ENCODE data around the gene WWOX. TPM values are rescaled to one million over a fixed set of nuclear protein-coding genes. Genes with fewer than 3 reads are reported as not detected.
"Not testable (repeated sequence)": the region's sequence is repeated elsewhere in the genome, so short reads cannot be mapped to it uniquely, and the experiment has no call there.

The WWOX gene
- polyA plus RNA-seq, 1 donor from 2014 or later, result 25.6 TPM

- Histone ChIP-seq H3K27ac (ENCODE audit: low read length) (no peak overlapping the region), H3K9me3 (ENCODE audit: low read length) (no peaks in the 10 kb centered on the region), H3K9me2 (ENCODE audit: insufficient read depth, low read length) (no peaks in the 10 kb centered on the region), H3K4me3 (ENCODE audit: low read length) (no peak overlapping the region), H3K4me2 (ENCODE audit: low read length) (no peak overlapping the region), H3F3A (ENCODE audit: insufficient read depth, low read length, poor library complexity, severe bottlenecking) (no peaks in the 10 kb centered on the region), H2AFZ (ENCODE audit: low read depth, low read length) (no peak overlapping the region), H3K79me2 (replicated peaks; ENCODE audit: insufficient read depth, low read length) (no peaks in the 10 kb centered on the region), H3K36me3 (ENCODE audit: insufficient read depth, low read length) (no peaks in the 10 kb centered on the region), H3K9ac (ENCODE audit: low read length) (no peak overlapping the region), H4K20me1 (ENCODE audit: insufficient read depth) (no peaks in the 10 kb centered on the region), H3K27me3 (ENCODE audit: insufficient read depth, low read depth, low read length) (no peaks in the 10 kb centered on the region)
- TF ChIP-seq TAF1 (IDR thresholded peaks at IDR 0.05; ENCODE audit: low read depth), result no peak
- TF ChIP-seq RAD21 (conservative IDR thresholded peaks at IDR 0.05), result no peak
- no peak for TF ChIP-seq REST (IDR thresholded peaks at IDR 0.05; ENCODE audit: borderline replicate concordance)
- no peak for TF ChIP-seq POLR2AphosphoS5 (IDR thresholded peaks at IDR 0.05)
- no peak for TF ChIP-seq EP300 (conservative IDR thresholded peaks at IDR 0.05; ENCODE audit: poor library complexity, severe bottlenecking)
- no peak for TF ChIP-seq EZH2 (IDR thresholded peaks at IDR 0.05; ENCODE audit: borderline replicate concordance, insufficient read depth, low read length, poor library complexity, severe bottlenecking)
- TF ChIP-seq SMC3 (conservative IDR thresholded peaks at IDR 0.05; ENCODE audit: poor library complexity), result no peak
- no peak for TF ChIP-seq CTCF (IDR thresholded peaks at IDR 0.05; ENCODE audit: poor library complexity, severe bottlenecking)
- no peak for TF ChIP-seq MXI1 (conservative IDR thresholded peaks at IDR 0.05; ENCODE audit: poor library complexity, severe bottlenecking)
Observed at GRCh38 chr16:79257953-79258490, 1158.6 kb downstream of the WWOX start.

- H3F3A ChIP-seq (ENCODE audit: insufficient read depth, low read length, poor library complexity, severe bottlenecking); H3K27me3 ChIP-seq (ENCODE audit: insufficient read depth, low read depth, low read length); H3K9me2 ChIP-seq (ENCODE audit: insufficient read depth, low read length); H2AFZ ChIP-seq (ENCODE audit: low read depth, low read length); H3K4me3 ChIP-seq (ENCODE audit: low read length); H3K27ac ChIP-seq (ENCODE audit: low read length); H3K4me2 ChIP-seq (ENCODE audit: low read length); H4K20me1 ChIP-seq (ENCODE audit: insufficient read depth); H3K9ac ChIP-seq (ENCODE audit: low read length); H3K79me2 ChIP-seq (replicated peaks; ENCODE audit: insufficient read depth, low read length); H3K9me3 ChIP-seq (ENCODE audit: low read length); H3K36me3 ChIP-seq (ENCODE audit: insufficient read depth, low read length): not testable (repeated sequence)
Observed at GRCh38 chr16:79260890-79261289, 1161.4 kb downstream of the WWOX start.

- H3K4me2 ChIP-seq (ENCODE audit: low read length), result no peak overlapping the region
- no peak for TF ChIP-seq EP300 (conservative IDR thresholded peaks at IDR 0.05; ENCODE audit: poor library complexity, severe bottlenecking)
- no peak for TF ChIP-seq TAF1 (IDR thresholded peaks at IDR 0.05; ENCODE audit: low read depth)
- no peak for TF ChIP-seq RAD21 (conservative IDR thresholded peaks at IDR 0.05)
- no peak for TF ChIP-seq POLR2AphosphoS5 (IDR thresholded peaks at IDR 0.05)
- no peak for TF ChIP-seq REST (IDR thresholded peaks at IDR 0.05; ENCODE audit: borderline replicate concordance)
- no peak for TF ChIP-seq CTCF (IDR thresholded peaks at IDR 0.05; ENCODE audit: poor library complexity, severe bottlenecking)
- TF ChIP-seq EZH2 (IDR thresholded peaks at IDR 0.05; ENCODE audit: borderline replicate concordance, insufficient read depth, low read length, poor library complexity, severe bottlenecking), result no peak
- TF ChIP-seq SMC3 (conservative IDR thresholded peaks at IDR 0.05; ENCODE audit: poor library complexity), result no peak
- no peak for TF ChIP-seq MXI1 (conservative IDR thresholded peaks at IDR 0.05; ENCODE audit: poor library complexity, severe bottlenecking)
- H4K20me1 ChIP-seq (ENCODE audit: insufficient read depth), result no peaks in the 10 kb centered on the region
- H3K27ac ChIP-seq (ENCODE audit: low read length), result no peak overlapping the region
- H3K27me3 ChIP-seq (ENCODE audit: insufficient read depth, low read depth, low read length), result no peaks in the 10 kb centered on the region
- no peak overlapping the region for H3K9ac ChIP-seq (ENCODE audit: low read length)
- no peaks in the 10 kb centered on the region for H3K9me2 ChIP-seq (ENCODE audit: insufficient read depth, low read length)
- no peaks in the 10 kb centered on the region for H3K36me3 ChIP-seq (ENCODE audit: insufficient read depth, low read length)
- no peak overlapping the region for H2AFZ ChIP-seq (ENCODE audit: low read depth, low read length)
- no peak overlapping the region for H3K4me3 ChIP-seq (ENCODE audit: low read length)
- H3F3A ChIP-seq (ENCODE audit: insufficient read depth, low read length, poor library complexity, severe bottlenecking), result no peaks in the 10 kb centered on the region
- no peaks in the 10 kb centered on the region for H3K79me2 ChIP-seq (replicated peaks; ENCODE audit: insufficient read depth, low read length)
- H3K9me3 ChIP-seq (ENCODE audit: low read length), result no peaks in the 10 kb centered on the region
Observed at GRCh38 chr16:79261481-79261940, 1162.1 kb downstream of the WWOX start.

Data from neural cell (in vitro differentiated cells).